HG03442 (cell line): ENCODE results near the gene FCRL1.

Experiments used
- ATAC-seq: cut with Tn5 transposase; IDR thresholded peaks from one replicate; pipeline ENCODE4 v1.9.1; 2021; ENCODE audit warnings: mild to moderate bottlenecking, moderate library complexity; ENCODE audit not compliant: unreplicated experiment

FCRL1 gene, protein sequence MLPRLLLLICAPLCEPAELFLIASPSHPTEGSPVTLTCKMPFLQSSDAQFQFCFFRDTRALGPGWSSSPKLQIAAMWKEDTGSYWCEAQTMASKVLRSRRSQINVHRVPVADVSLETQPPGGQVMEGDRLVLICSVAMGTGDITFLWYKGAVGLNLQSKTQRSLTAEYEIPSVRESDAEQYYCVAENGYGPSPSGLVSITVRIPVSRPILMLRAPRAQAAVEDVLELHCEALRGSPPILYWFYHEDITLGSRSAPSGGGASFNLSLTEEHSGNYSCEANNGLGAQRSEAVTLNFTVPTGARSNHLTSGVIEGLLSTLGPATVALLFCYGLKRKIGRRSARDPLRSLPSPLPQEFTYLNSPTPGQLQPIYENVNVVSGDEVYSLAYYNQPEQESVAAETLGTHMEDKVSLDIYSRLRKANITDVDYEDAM

DNA sequence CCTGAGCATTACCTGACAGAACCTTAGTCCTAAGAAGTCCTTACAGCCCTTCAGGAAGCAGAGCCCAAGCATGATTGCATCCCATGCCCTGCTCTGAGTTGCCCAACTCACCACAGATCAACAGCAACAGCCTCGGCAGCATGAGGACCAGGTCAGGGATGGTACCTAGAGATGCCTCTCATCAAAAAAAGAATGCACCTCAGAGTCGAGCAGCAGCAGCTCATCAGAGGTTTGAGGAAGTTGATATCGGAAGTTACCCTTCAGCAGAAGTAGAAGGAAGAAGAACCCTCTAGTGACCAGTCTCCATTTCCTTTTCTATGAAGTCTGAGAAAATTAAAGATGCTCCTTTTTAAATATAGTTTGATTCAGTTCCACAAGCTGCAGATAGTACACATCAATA lies at the start of gene FCRL1:
Gene FCRL1, minus strand, starts transcription at position 225 of the 400 bp plus-strand sequence. Its CDS starts 83 bp downstream, at position 142.
- ATAC-seq: no peak

DNA sequence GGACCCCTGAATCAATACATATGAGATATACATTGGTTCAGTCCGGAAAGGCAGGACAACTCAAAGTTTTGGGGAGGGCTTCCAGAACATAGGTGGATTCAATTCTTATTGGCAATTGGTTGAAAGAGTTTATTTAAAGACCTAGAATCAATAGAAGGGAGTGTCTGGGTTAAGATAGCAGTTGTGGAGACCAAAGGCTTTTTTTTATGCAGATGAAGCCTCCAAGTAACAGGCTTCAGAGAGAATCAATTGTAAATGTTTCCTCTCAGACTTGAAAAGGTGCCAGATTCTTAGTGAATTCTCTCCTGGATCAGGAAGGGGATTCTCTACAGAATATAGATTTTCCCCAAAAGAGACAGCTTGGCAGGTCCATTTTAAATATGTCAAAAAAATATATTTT lies 48.7 kb upstream of the FCRL1 start:
- no peak for ATAC-seq

DNA sequence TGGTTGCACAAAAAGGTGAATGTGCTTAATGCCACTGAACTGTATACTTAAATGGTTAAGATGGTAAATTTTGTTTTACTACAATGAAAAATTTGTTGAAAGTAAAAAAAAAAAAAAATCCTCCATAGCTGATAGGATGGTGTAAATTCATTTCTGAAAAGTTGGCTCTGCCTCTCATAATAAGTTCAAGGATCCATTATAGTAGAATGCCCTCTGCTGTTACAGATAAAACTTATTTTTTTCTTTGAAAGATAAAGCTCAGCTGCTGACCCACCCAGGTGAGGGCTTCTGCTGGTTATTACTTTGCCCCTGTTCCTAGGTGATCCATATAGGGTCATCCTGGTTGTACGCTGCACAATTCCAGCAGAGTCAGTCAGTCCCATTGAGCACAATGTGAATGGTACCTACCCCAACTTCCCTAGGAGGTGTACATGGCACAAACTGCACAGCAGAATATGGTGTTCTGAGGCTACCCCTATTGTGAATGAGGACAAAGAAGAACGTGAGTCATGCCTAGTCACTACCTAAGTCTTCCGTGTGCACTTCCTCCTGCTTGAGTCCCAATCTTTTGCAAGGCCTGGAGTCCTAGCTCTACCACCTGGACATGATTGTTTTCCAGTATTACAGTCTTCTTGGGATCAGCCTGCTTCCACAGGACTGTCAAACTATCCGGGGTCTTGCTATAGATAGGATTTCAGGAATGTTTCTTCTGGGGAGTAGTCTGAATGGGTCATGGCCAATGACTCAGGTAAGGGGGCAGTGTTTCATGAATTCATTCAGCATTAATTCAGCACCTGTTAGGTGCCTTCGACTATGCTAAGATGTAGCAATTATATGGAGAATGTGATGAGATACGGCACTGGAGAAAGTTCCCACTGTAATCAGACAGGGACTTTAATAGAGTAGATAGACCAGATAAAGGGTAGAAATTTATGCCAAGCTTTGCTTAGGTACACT lies 42.5 kb upstream of the FCRL1 start:
- ATAC-seq: no peak

DNA sequence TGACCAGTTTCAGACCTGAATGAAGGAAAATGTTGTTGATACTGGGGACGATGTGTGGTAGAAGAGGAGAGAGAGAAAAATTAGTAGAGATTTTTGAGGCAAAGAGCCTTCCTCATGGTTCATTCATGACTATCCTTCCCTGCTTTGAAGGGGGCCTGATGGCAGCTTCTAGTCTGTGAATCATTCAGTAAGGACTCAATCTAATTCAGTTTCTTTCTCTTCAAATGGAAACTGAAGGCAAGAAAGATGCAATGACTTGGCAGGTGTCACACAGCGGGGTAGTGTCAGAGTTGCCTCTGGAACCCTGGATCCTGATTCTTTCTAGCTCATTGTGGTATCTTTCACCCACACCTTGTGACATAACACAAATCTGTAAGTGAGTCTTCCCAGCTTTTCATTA lies 36.6 kb upstream of the FCRL1 start:
- ATAC-seq: peak; percentile 76

DNA sequence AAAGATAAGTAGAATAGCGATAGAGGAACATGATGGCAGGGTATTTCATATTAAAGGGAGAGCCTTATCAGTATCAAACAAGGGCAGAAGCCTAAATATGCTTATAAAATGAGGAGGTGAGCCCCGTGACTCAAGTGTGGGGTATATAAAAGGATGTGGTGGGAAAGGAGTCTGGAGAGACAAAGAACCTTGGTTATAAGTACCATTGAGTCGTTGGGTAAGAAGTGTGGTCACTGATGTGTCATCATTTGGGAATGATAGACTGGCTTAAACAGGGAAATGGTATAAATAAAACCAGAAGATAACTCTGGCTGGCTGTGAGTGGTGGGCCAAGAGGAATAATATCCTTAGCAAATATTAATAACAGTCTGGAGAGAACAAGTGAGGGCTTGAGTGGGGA lies 32.6 kb upstream of the FCRL1 start:
- no peak for ATAC-seq

DNA sequence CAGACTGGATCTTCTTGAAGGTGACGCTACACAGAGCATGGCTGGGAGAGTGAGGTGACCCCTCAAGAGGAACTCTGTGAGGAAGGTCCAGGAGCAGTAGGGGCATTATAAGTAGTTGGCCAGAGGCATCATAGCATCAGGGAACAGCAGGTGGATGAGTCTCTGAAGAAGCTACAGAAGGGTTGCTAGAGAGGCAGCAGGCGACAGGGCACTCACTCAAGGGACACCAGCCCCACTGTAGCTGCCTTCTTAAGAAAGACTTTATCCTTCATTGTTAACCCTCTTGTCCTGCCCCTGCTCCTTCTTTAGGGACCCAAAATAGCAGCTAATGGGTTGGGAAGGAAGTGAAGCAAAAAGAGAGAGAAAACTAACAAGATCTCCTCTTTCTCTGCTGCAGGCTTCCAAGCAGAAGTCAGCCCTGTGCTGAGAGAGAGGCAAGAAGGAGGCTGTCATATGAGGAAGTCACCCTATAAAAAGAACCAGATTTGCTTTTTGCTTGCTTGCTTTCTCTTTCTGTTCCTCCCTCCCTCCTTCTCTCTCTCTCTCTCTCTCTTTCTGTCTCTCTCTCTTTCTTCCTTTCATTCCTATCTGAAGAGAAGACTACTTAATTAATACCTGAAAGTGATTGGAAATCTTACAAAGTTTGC lies 29.4 kb upstream of the FCRL1 start:
- peak; percentile 80 for ATAC-seq

DNA sequence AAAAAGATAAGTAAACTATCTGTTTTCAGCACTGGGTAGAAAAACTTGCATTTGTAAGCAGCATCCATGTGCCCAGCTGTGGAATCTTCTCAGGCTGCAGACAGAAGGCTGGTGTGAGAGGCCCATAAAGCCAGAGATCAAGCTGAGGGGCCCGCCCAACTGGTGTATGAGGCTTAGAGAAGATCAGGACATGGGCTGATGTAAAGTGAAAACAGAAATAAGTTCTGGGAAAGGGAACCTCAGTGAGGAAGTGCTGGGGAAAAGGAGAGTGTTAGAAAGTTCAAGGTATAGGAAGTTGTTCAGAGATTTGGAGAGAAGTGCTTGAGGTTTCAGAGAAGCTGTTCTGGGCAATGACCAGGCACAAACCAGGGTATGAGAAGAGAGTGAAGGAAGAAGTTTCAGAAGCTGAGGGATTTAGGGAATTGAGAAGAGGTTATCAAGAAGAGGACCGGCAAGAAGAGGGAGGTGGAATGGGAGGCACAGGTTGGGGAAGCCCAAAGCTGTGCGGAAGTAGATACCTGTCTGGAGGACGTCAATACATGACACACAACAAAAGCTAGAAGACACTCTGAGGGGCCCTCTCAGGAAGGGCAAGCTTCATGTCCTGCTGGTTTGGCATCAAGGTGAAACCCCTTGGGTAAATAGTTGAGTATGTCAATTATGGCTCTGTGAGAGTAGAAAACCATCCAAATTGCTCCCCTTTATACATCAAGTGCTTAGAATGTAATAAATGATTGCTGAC lies 24.3 kb upstream of the FCRL1 start:
- no peak for ATAC-seq

DNA sequence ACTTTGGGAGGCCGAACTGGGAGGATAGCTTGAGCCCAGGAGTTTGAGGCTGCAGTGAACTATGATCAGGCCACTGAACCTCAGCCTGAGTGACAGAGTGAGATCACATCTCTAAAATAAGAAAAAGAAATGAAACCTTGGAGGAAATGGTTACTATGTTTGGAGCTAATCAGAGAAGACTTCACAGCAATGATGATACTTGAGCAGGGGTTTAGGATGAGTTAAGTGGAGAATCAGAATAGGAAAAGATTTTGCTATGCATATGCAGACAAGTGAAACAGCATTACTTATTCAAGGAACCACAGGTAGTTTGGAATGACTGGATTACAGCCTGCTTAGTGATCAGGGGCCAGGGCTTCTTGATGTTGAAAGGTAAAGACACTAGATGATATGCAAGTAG lies 23.0 kb upstream of the FCRL1 start:
- peak; percentile 63 for ATAC-seq

DNA sequence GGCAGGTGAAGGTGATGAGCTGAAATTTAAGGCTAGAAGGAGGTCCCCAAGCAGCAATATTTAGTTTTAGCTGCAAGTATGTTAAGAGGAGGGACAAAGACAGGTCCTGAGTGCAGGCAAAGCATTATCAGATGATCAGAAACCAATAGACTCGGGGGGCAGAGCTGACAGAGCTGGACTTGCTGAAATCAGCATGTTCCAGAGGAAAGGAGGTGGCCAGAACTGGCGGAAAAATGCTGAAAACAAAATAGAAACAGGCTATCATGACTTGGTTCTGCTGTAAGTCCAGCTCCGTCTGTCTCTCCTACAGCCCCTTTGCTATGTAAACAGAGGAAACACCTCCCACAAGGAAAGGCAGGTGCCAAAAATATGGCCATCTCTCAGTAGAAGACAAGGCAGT lies 21.8 kb upstream of the FCRL1 start, which contains the start of gene CD5L:
Gene CD5L, minus strand, starts transcription at position 101 of the 400 bp plus-strand sequence. CDS start 107 bp downstream, outside the sequence.
- ATAC-seq: no peak

DNA sequence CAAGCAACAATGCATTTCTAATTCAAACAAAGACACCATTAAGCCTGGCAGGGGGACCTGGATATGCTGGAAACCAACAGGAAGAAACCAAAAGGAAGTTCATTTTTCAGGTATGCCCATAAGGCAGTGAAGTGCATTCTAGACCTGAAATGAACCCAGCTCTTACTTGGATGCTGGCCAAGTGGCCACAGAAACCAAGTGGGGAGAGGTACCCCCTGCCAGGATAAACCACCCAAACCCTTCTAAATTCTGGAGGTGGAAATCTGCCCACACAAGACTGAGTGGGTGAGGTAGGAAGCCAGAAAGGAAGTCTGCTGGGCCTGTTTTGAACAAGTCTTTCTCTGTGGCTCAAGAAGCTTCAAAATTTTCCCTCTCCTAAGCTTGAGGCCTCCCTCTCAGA lies 19.0 kb upstream of the FCRL1 start:
- no peak for ATAC-seq

DNA sequence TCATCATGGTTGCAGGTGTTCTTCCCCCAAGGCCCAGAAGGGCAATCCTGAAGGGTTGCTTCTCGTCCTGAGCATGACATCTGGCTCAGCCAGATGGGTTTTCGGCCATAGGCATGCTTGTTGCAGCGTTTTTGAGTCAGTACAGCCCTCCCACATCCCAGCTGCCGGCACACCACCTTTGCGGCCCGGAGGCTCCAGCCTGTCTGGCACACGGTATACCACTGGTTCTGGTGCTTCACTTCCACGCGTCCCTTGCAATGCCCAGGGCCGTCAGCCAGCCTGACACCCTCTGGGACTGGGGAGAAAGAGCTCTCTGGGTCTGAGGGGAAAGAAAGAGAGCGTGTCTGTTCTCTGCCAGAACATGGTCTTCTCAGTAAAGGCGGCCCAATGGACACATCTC lies 14.5 kb upstream of the FCRL1 start:
- no peak for ATAC-seq

DNA sequence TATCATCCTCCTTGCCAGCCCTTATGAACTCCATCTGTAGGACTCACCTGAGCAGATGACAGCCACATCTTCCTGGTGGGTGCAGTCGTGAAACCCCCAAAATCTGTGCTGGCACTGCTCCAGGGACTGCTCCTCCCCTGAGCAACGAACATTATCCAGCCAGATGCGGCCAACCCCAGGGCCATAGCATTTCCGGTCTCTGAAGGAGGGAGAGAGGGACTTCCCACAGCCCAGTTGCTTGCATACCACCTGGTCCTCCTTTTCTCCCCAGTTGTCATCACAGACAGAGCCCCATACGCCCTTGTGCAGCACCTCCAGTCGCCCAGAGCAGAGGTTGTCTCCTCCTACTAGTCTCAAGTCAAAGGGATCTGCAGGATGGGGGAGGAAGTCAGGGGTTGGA lies 13.2 kb upstream of the FCRL1 start:
- peak; percentile 43 for ATAC-seq

DNA sequence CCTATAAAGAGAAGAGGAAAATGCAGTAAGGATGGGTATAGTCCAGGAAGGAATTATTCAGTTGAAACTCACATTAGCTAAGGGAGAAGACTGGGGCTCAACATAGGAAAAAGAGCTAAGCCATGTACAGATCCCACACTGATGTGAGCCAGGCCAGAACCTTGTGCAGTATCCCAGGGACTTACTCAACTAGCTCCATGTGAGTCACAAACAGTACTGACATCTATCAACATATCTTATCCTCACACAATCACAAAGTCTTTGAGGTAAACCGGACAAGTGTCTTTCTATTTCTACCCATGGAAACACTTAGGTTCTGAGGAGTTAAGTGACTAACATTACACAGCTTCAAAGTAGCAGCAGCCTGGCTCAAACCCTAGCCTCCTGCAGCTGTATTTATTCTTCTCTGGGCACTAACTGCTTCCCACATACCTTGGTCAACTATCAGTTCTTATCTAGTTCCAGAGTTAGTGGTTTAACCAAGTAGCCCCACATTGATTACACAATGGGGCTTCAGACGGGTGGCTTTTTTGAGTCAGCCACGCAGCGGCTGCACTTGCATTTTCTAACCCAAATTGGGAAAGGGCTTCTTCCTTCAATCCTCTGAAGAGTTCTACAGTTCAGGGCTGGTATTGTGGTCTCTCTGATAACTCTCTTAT lies 12.2 kb upstream of the FCRL1 start:
- ATAC-seq: no peak

DNA sequence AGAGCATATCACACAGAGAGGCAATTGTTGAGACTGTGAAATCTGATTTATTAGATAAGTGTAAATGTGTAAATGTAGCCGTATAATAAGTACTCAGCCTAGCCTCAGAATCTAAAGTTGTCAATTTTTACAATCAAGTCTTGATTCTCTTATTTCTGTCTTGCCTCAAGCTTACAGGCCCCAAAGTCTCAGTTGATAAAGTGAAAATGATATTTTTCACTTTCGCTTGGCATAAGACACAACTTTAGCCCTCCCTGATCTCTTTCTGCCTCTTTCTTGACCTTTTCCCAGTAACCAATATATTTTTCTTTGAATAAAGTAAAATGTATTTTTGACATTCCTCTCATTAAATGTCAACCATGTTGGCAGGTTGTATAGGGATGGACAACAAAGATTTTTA lies 11.0 kb upstream of the FCRL1 start:
- ATAC-seq: no peak

DNA sequence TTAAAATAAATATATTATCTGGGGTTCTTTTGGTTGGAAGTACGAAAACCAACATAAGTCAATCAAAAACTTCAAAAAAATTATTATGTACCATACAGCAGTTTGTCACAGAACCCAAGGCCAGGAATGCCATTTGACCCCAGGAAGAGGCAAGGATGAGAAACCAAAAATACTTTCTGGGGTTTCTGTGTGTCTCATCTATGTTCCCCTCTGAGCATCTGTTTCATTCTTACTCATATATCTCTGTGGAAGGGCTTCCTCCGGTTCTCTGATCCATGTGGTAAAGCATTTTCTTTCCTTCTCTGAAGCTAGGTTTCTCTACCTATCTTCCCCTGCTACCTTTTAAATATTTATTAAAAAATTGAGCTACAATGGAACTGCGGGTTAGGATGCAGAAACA lies 9.8 kb upstream of the FCRL1 start:
- no peak for ATAC-seq

DNA sequence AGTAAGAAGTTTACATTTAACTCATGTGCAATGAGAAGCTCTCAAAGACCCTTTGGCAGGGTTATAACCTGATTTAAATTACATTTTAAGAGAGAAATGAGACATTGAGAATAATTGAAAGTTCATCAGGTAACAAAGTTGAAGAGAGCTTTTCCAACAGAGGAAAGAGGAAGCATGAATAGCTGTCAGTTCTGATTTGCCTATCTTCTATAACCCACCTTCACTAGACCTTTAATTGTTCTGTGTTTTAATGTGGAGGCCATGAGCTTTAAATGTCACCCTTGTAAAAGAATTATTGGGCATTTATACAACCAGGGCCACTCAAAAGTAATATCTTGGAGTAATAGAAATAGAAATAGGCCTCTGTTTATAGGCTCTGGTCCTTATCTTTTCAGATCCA lies 9.3 kb upstream of the FCRL1 start:
- ATAC-seq: no peak

DNA sequence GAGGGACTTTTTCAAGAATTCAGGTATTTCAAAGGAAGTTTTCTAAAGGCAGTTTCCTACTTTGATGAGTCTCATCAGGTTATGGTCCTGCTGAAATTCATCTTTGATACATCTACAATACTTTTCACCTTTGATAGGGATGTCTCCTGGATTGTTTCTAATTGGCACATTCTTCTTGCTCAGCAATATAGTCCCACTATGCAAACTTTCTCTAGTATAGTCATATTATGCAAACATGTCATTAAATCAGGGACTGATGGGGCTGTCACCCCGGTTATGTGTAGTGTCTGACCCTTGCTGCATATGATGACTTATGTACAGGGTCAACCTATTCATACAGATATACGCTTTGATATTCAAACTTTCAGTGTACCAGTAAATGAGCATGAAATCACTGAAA lies 379 bp upstream of the FCRL1 start:
- no peak for ATAC-seq

DNA sequence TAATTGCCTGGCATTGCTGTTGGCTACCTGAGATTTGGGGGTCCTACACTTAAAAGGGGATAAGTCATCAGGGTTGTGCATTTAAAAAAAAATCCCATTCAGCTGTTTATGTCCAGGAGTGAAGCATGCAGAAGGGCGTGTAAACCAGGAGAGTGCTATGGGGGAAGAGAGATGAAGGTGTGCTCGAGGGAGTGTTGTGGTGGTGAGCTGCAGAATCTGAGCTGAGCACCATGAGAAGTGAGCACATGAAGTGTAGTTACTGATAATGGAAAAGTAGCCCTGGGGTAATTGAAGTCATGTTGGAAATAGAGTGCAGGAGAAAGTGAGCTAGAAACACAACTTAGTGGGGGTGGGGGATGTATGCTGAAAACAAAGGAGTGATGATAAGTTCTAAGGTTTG lies 705 bp downstream of the FCRL1 start:
- ATAC-seq: no peak

DNA sequence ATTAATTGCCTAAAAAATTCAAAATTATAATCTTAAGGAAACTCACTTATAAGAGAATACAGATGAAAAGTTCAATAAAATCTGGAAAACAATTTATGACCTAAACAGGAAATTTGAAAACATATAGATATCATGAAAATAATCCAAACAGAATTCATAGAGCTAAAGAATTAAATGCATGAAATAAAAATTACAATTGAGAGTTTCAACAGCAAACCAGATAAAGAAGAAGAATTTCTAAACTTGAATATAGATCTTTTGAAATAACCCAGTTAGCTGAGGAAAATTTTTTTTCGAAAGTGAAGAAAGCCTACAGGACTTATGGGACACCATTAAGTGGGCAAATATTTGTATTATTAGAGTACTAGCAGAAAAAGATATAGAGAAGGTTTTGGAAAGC lies 6.7 kb downstream of the FCRL1 start:
- no peak for ATAC-seq
